Esophagus squamous epithelium (tissue), 4 donors: ENCODE results near the gene TNFAIP8L1.

Source experiments
- POLR2A ChIP-seq, 4 donors: fragments of 450-650 bp; IDR thresholded peaks; one replicate each; pipeline ENCODE4 v1.6.1; 2017; ENCODE audit warnings: antibody characterized with exemption in 4 of 4, mild to moderate bottlenecking in 4 of 4, moderate library complexity in 3 of 4
- TF ChIP-seq, protein P1 (sequence below), 6 experiments: fragments of 450-650 bp in 4 of 6; fragments of 200-600 bp in 2 of 6; sonication (generic) in 2 of 6; IDR thresholded peaks; one replicate each; pipeline ENCODE4 v1.5.1; 2016 to 2019; ENCODE audit warnings: antibody characterized with exemption in 6 of 6, mild to moderate bottlenecking in 4 of 6, moderate library complexity in 4 of 6

- TF ChIP-seq POLR2A (IDR thresholded peaks at IDR 0.05), result no peak
- TF ChIP-seq, protein P1, sequence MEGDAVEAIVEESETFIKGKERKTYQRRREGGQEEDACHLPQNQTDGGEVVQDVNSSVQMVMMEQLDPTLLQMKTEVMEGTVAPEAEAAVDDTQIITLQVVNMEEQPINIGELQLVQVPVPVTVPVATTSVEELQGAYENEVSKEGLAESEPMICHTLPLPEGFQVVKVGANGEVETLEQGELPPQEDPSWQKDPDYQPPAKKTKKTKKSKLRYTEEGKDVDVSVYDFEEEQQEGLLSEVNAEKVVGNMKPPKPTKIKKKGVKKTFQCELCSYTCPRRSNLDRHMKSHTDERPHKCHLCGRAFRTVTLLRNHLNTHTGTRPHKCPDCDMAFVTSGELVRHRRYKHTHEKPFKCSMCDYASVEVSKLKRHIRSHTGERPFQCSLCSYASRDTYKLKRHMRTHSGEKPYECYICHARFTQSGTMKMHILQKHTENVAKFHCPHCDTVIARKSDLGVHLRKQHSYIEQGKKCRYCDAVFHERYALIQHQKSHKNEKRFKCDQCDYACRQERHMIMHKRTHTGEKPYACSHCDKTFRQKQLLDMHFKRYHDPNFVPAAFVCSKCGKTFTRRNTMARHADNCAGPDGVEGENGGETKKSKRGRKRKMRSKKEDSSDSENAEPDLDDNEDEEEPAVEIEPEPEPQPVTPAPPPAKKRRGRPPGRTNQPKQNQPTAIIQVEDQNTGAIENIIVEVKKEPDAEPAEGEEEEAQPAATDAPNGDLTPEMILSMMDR (IDR thresholded peaks at IDR 0.05), result no peak
Measured at GRCh38 chr19:4664642-4665041, 25.3 kb downstream of the TNFAIP8L1 start.
